HG03045 (cell line): Measurements from ENCODE around the gene STT3B.
A peak's percentile ranks its signal among the peaks of the same experiment; 100 is the strongest.

ENCODE experiments used
- ATAC-seq: cut with Tn5 transposase; IDR thresholded peaks from one replicate; pipeline ENCODE4 v1.9.1; 2021; ENCODE audit warnings: mild to moderate bottlenecking, moderate library complexity; ENCODE audit not compliant: unreplicated experiment

The STT3B gene

DNA sequence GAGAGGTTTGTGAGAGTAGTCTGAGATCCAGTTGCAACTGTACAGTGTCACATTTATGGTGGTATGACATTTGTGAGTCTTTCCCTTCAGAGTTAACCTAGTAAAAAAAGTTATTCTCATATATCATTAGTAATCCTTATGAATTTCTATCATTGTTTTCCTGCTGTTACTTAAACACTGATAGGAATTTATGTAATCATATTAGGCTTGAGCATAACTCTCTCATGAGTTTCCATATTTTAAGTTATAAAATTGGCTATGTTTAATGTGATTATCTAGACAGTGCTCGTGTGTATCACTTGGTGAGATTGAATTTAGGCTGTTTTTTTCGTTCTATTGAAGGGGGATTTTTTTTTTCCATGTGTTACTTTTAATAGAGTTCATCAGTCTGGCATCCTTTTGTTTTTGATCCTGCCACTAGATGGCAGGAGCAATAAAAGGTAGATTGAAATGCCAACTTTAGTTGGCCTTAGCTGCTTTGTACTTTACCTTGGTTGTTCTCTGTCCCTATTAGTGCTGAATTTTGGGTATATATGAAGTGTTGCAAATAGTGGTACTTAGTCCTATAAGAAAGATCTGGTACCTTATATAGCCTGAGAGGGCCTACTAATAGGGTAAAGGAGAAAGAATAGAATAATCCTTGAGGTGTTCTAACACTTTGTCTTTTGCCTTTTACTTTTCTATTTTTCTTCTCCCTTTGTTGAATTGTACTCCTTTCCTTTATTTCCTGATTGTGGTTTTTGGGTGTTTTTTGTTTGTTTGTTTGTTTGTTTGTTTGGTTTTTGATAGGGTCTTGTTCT is 17.9 kb downstream of the STT3B start:
- ATAC-seq = no peak

DNA sequence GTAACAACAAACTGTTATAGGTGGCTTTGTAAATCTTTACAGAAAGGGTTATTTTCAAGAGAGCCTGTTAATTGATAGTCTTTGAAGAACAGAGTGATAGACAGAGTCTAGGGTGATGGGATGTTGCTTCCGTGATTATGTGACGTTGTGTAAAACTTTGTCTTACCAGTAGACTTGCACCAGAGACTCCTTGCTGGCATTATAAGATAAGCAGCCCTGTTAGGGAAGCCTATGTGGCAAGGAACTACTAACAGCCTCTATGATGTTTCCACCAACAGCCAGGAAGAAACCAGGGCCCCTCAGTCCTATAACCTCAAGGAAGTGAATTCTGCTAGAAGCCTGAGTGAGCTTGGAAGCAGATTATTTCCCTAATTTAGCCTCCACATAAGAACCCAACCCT is 18.9 kb downstream of the STT3B start:
- no peak for ATAC-seq

DNA sequence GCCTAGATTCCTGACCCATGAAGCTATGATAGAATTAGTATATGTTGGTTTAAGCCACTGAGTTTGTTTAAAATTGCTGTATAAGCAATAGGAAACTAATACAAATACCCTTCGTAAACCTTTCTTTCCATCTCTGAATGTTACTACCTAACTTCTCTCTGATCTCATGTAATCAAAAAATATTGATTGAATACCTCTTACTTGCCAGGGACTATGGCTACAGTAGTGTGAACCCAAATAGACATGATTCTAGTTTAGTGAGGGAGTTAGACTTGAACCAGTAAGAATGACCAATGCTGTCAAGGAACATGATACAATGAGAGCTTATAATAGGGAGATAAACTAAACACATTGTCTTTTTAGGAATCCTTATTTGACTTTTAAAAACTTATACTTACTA is 19.4 kb downstream of the STT3B start:
- no peak for ATAC-seq

- ATAC-seq = no peak
Measured at GRCh38 chr3:31553258-31553657, 20.5 kb downstream of the STT3B start.

DNA sequence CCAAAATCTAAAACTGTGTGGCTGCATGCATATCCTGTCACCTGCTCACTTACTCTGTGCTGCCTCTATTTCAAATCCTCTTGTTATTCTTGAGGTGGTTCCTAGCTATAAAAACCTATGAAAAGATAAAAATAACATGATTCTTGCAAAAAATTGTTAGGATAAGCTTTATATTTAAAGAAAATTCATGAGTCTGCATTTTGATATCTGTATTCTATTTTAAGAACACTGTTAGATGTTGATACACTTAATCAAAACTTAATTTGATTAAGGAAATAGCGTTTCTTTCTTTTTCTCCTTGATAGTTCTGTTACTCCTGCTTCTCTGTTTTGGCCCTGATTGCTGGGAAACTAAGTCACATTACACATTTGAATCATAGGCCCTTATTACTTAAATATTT is 22.5 kb downstream of the STT3B start:
- no peak for ATAC-seq

- ATAC-seq = no peak
Measured at GRCh38 chr3:31559872-31560534, 27.3 kb downstream of the STT3B start.

DNA sequence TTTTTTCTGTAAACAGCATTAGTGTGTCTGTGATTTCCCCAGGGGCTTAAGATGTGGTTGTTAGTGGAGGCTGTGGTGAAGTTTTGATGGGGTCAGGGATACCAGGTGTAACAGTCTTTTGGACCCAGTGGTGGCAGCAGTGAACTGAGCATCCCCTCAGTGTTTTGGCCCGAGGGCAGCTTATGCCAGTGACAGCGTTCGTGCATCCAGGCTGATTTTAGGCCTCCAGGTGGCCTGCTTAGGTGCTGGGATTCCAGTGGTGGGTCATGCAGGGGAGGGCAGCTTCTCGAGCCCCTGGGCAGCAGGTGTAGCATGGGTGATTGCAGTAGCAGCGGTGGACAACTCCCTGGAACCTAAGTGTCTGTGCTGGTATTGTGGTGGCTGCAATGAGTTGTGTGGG is 29.2 kb downstream of the STT3B start:
- ATAC-seq = no peak

DNA sequence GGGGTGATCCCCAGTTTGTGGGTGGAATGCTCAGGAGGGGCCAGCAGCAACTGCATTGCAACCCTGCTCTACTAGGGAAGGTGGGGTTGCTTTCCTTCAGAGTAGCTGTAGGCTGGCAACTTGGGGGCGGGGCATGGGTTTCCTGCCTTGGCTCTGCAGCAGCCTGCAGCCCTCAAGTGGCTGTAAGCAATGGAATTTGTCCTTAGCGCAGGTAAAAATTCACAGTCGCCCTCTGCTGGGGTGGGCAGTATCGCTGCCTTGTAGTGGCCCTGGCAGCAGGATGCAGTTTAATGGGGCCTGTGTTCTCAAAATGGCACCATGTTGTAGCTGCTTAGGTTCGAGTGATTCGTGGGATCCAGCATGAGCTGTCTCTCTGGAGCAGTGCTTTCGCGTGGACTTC is 29.8 kb downstream of the STT3B start:
- ATAC-seq = no peak

DNA sequence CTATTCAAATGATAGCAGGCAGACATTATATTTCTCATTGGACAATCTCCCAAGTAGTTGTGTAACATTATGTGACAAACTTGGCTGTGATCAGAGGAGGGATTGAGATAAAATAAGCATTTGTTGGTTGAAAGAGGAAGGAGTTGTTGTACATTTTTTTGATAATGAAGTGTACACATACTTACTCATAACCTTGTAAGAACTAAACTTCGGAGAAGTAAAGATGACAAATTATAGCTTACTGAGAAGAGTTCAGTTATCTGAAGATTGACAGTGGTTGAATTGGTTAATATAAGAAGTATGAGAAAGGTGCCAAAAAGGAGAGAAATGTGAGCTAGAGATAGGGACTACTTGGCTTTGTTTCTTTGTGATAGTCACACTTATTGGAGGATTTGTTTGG is 32.6 kb downstream of the STT3B start:
- no peak for ATAC-seq

- ATAC-seq = peak; percentile 55
Measured at GRCh38 chr3:31567036-31567435, 34.3 kb downstream of the STT3B start.

GRCh38 chr3:31568649-31569048 is 35.9 kb downstream of the STT3B start:
- ATAC-seq = no peak

DNA sequence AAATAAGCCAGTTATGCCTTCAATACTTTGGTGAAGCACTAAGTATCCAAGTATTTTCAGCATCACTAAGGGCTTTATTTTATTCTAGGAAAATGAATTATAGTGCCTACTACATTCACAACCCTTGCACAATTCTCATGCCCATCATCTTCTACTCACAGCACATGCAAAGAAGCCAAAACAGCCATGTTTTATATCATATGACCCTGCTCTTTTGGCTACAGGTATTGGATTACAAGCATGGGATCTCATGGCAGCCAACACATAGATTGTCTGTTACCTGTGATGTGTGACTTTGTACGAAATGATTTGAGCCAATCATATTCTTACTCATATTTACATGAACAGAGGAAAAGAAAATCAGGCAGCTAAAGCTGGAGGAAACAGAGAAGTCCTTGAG is 38.6 kb downstream of the STT3B start:
- ATAC-seq = no peak

- no peak for ATAC-seq
Measured at GRCh38 chr3:31572236-31573004, 39.7 kb downstream of the STT3B start.

DNA sequence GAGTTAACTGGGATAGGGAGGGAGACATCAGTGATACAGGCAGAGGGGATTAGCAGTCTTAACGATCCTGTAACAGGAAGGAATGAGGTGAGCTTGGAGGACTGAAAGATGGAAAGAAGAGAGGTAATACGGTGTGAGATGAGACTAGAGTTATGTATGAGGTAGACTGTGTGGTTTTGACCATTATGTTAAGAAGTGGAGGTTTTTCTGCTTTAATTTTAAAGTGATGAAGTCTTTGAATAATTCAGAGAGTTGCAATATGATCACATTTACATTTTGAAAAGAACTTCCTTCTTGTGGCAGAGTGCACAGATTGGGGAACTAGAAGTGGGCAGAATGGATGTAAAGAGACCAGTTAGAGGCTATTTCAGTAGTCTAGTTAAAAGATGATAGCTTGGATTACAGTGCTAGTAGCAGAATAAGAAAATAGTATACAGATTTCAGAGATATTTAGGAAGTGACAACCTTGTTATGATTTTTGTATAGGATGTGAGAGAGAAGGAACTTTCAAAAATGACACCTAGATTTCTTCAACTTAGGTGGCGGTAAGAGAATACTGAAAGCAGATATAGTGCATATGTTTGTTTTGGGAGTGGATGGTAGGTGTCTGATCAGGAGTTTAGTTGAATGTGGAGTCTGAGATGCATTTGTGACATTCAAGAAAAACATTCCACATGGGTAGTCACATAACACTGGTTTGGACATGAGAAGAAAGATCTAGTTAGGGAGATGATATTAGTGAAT is 40.5 kb downstream of the STT3B start:
- ATAC-seq = no peak

DNA sequence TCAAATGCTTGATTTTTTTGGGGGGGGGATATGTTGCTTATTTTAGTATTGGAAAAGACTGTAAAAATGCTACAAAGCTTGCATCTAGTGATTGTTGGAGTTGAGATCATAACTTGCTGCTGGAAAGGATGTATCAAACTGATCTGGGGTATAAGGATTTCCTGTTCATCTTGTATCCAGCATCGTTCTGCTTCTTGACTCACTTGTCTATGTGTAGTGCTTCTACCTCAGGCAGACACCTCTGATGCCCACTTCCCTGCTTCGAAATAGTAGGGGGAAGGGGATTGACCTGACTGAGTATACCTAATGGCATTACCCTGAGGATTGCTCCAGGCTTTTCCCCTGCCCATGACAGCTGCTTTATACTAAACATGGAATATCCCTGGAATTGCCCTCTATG is 42.7 kb downstream of the STT3B start:
- ATAC-seq = no peak

DNA sequence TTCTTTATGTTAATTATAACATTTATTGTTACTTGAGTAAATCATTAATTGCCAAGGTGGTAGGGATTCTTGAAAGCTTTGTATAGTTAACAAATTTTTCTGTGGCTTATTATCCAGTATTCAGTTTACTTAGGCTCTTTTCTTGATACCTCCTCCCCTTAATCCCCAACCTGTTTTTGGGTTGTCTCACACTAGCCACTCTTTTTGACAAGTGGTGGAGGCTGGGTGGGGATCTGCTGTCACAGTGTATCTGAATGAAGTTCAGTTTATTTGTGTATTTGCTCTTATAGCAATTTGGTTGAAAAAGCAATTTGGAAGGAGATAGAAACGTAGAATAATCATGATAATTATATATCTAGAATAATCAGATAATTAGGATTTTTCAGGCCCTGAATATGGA is 43.8 kb downstream of the STT3B start:
- ATAC-seq = no peak

GRCh38 chr3:31577232-31577631 is 44.5 kb downstream of the STT3B start:
- ATAC-seq = no peak

- ATAC-seq = no peak
Measured at GRCh38 chr3:31579828-31580227, 47.1 kb downstream of the STT3B start.

DNA sequence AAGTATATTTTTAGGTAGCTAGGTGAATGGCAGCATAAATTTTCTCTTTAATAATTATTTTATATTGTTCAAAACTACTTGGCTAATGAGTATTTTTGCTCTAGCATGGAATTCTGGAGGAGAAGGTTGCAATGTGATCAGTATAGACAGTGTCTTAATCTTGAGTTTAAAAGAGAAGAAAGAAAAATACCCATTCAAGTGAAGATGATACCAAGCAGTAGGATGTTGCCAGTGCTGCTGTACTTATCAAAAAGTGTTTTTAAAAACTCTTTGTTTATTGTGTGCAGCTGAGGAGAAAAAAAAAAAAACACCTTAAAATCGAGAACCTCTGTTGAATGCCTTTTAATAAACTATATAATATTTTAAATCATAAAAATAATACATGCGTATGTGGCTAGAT is 47.9 kb downstream of the STT3B start:
- ATAC-seq = no peak

- no peak for ATAC-seq
Measured at GRCh38 chr3:31581660-31582059, 48.9 kb downstream of the STT3B start.

GRCh38 chr3:31589228-31589627 is 56.5 kb downstream of the STT3B start:
- ATAC-seq = no peak
